Endothelial cell of umbilical vein (primary cell): ENCODE measurements around the gene MYH9. TPM values are rescaled to one million over a fixed set of nuclear protein-coding genes. Genes with fewer than 3 reads are reported as not detected.
A peak's percentile ranks its signal among the peaks of the same experiment; 100 is the strongest.

Source experiments
- BruUV-seq: library from RNA; stranded (reverse); fragments of 400-500 nt; replicated peaks from 2 replicates; lab custom pipeline; 2021; lab: Mats Ljungman, UMichigan
- CTCF ChIA-PET: fragments of 300-600, 350-600 bp; sonication (Branson Sonifier 250); formaldehyde crosslinking; loops from one replicate; lab custom pipeline; 2021; ENCODE audit warnings: antibody characterized with exemption, inconsistent platforms; lab: Charles Lee
- POLR2A ChIA-PET: fragments of 300-600, 350-600 bp; sonication (Branson Sonifier 250); formaldehyde crosslinking; loops from one replicate; lab custom pipeline; 2021; ENCODE audit warnings: antibody characterized with exemption, inconsistent platforms; lab: Charles Lee
- DNase-seq: peaks from one replicate; pipeline ENCODE4 v3.0.0-alpha.2; 2011; ENCODE audit warnings: low read depth, low spot score
- FAIRE-seq: peaks from 2 replicates; lab custom pipeline; 2011; peaks lifted over from hg19 to GRCh38; lab: Jason Lieb, UNC
- H2AFZ ChIP-seq: 2 replicates; pipeline ENCODE4 v1.6.0; 2012; ENCODE audit warnings: low read depth, low read length, control low read depth, inconsistent platforms
- H3K27ac ChIP-seq: 2 replicates; pipeline ENCODE4 v1.5.1; 2011; ENCODE audit warnings: low read depth, mild to moderate bottlenecking, control low read depth, low read length, moderate library complexity; ENCODE audit not compliant: insufficient read depth
- H3K27me3 ChIP-seq, 2 experiments: 2 replicates each; pipeline versions ENCODE4 v1.6.0 to v1.6.1; 2011; ENCODE audit warnings: low read length in 2 of 2, mixed read lengths in 1 of 2; ENCODE audit not compliant: control insufficient read depth in 2 of 2, insufficient read depth in 2 of 2
- H3K36me3 ChIP-seq, 2 experiments: 2 replicates in 1 of 2; 3 replicates in 1 of 2; pipeline ENCODE4 v1.5.1; 2011; ENCODE audit warnings: low read length in 2 of 2, mild to moderate bottlenecking in 1 of 2, moderate library complexity in 1 of 2; ENCODE audit not compliant: control insufficient read depth in 2 of 2, insufficient read depth in 2 of 2; ENCODE audit errors: extremely low read depth in 1 of 2
- H3K4me1 ChIP-seq: 3 replicates; pipeline ENCODE4 v1.5.1; 2011; ENCODE audit warnings: mild to moderate bottlenecking, low read length; ENCODE audit not compliant: control insufficient read depth, insufficient read depth; ENCODE audit errors: extremely low read depth
- H3K4me2 ChIP-seq: 2 replicates; pipeline ENCODE4 v1.6.1; 2011; ENCODE audit warnings: low read length, control low read depth, mixed read lengths; ENCODE audit not compliant: insufficient read depth
- H3K4me3 ChIP-seq, 3 experiments: fragments of 200-600 bp in 1 of 3; sonication (generic), shearing (Covaris generic) in 1 of 3; replicated peaks in 1 of 3; 2 replicates each; pipeline ENCODE4 v1.5.1; 2011 to 2016; ENCODE audit warnings: control low read depth in 3 of 3, low read length in 3 of 3, mild to moderate bottlenecking in 2 of 3, inconsistent platforms in 1 of 3, low read depth in 1 of 3, moderate library complexity in 1 of 3; ENCODE audit not compliant: insufficient read depth in 1 of 3
- H3K79me2 ChIP-seq: 2 replicates; pipeline ENCODE4 v1.6.0; 2012; ENCODE audit warnings: low read length, inconsistent platforms; ENCODE audit not compliant: control insufficient read depth, insufficient read depth
- H3K9ac ChIP-seq: replicated peaks from 2 replicates; pipeline ENCODE3; 2011; ENCODE audit warnings: low read length, control low read depth; ENCODE audit not compliant: insufficient read depth; ENCODE audit errors: extremely low read depth
- H3K9me1 ChIP-seq: replicated peaks from 3 replicates; pipeline ENCODE4 v1.6.0; 2011; ENCODE audit warnings: mild to moderate bottlenecking, low read length; ENCODE audit not compliant: control insufficient read depth, insufficient read depth; ENCODE audit errors: extremely low read depth
- H3K9me3 ChIP-seq: replicated peaks from 2 replicates; pipeline ENCODE4 v1.5.1; 2012; ENCODE audit warnings: low read length, inconsistent platforms; ENCODE audit not compliant: control insufficient read depth, insufficient read depth
- H4K20me1 ChIP-seq: replicated peaks from 2 replicates; pipeline ENCODE3; 2011; ENCODE audit warnings: mild to moderate bottlenecking, low read length; ENCODE audit not compliant: control insufficient read depth, insufficient read depth; ENCODE audit errors: extremely low read depth
- EZH2 ChIP-seq: IDR thresholded peaks from 2 replicates; pipeline ENCODE4 v1.6.1; 2012; ENCODE audit warnings: borderline replicate concordance, low read depth, mild to moderate bottlenecking, moderate library complexity, low read length, inconsistent platforms; ENCODE audit not compliant: severe bottlenecking
- FOS ChIP-seq: IDR thresholded peaks from 2 replicates; pipeline ENCODE4 v1.6.1; 2011; ENCODE audit warnings: mild to moderate bottlenecking, low read length, moderate library complexity, borderline replicate concordance; ENCODE audit not compliant: insufficient read depth
- GATA2 ChIP-seq: IDR thresholded peaks from 2 replicates; pipeline ENCODE4 v1.7.0; 2011; ENCODE audit warnings: low read depth, mild to moderate bottlenecking, moderate library complexity, mixed read lengths, low read length; ENCODE audit not compliant: insufficient read length, insufficient read depth
- JUN ChIP-seq: IDR thresholded peaks from 2 replicates; pipeline ENCODE4 v1.6.1; 2011; ENCODE audit warnings: borderline replicate concordance, low read depth; ENCODE audit not compliant: insufficient read length, insufficient read depth
- MYC ChIP-seq: IDR thresholded peaks from one replicate; pipeline ENCODE4 v1.6.1; 2011; ENCODE audit warnings: mild to moderate bottlenecking, low read depth, low read length
- POLR2A ChIP-seq: IDR thresholded peaks from 2 replicates; pipeline ENCODE4 v1.6.1; 2012; ENCODE audit warnings: low read depth, mild to moderate bottlenecking, control low read depth, low read length
- POLR2AphosphoS5 ChIP-seq: IDR thresholded peaks from 2 replicates; pipeline ENCODE4 v1.6.1; 2012; ENCODE audit warnings: low read depth, mild to moderate bottlenecking, control low read depth, low read length, moderate library complexity; ENCODE audit not compliant: insufficient read depth
- dilution Hi-C: fragments of 300-500 bp; cut with MboI; formaldehyde crosslinking; loops from one replicate; pipeline ENCODE4 v1.15.0; 2019; ENCODE audit warnings: low sequenced_read_pairs; ENCODE audit not compliant: extremely low pct_ligation_motif_present
- intact Hi-C: fragments of 100-400 bp; cut with micrococcal nuclease; formaldehyde crosslinking; loops from one replicate; pipeline ENCODE4 v1.10.0; 2022
- polyA plus RNA-seq, 4 experiments: library from polyadenylated mRNA; depleted of rRNA in 3 of 4; stranded (reverse) in 3 of 4; unstranded in 1 of 4; fragments of >200 nt; gene quantifications; 2 replicates each; pipeline versions ENCODE4 v1.2.1 to v1.2.3, GENCODE V29; 2011 to 2012; ENCODE audit warnings: missing spikeins in 1 of 4
- total RNA-seq: library from RNA; stranded (reverse); gene quantifications from 2 replicates; pipeline ENCODE4 v1.2.3, GENCODE V29; 2021
- TF ChIP-seq, protein P1 (sequence below), 2 donors: IDR thresholded peaks; 1 replicate in 1 of 2; 2 replicates in 1 of 2; pipeline ENCODE4 v1.5.1; 2011; ENCODE audit warnings: low read length in 2 of 2, mild to moderate bottlenecking in 2 of 2, moderate library complexity in 2 of 2, control low read depth in 1 of 2, inconsistent platforms in 1 of 2, low read depth in 1 of 2; ENCODE audit not compliant: insufficient read depth in 1 of 2; ENCODE audit errors: extremely low read depth in 1 of 2
- TF ChIP-seq, protein P2 (sequence below): IDR thresholded peaks from 2 replicates; pipeline ENCODE4 v1.6.1; 2011; ENCODE audit not compliant: insufficient read depth, insufficient read length

Gene MYH9
- total and polyA plus RNA-seq, 2 donors (not counting 3 experiments of a cell fraction or from before 2014, with no cell fraction given), result 188 to 1,413 TPM

DNA sequence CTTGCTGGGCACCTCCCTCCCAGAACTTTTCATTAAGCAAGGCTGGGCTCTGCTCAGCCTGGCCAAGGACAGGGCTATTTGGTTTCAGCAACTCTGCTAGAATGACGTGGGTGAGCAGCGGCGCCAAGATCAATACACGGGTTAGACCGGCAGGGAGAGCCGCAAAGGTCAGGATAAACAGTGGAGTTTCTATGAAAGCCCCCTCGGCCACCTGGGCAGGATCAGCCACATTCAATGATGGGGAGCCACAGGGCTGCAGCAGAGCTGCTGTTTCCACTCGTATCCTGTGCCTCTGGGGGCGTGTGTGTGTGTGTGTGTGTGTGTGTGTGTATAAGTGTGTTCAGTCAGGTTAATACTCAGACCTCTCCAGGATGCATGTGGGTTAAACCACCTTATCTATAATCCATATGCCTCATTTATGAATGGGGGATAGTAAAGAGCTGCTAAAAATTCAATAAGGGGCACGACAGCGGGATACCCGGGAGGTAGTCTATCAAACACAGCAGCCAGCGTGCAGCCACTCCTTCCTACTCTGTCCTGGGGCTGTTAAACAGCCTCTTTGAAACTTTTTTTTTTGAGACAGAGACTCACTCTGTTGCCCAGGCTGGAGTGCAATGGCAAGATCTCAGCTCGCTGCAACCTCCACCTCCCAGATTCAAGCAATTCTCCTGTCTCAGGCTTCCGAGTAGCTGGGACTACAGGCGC lies 34.8 kb downstream of the MYH9 start:
- no peaks in the 10 kb centered on the region for H3K9me3 ChIP-seq
- ChIA-PET POLR2A (interaction anchor here (0.6 to 1.4 kb wide), 4 partner anchors 9 to 69 kb away, joined by 3 to 6 read pairs (median 4); no protein-coding TSS in a partner anchor), CTCF (interaction anchor here (1.2 to 3.4 kb wide), 8 partner anchors 8 to 117 kb away, joined by 3 to 14 read pairs (median 4); no protein-coding TSS in a partner anchor)
- peak overlapping the region; percentile 17 for H3K4me2 ChIP-seq
- DNase-seq (peak; percentile 90), FAIRE-seq (peak; percentile 90)
- peak overlapping the region; percentile 60 for H3K27ac ChIP-seq
- TF ChIP-seq JUN, result no peak
- TF ChIP-seq POLR2A, result peak; percentile 31
- TF ChIP-seq, protein P1, sequence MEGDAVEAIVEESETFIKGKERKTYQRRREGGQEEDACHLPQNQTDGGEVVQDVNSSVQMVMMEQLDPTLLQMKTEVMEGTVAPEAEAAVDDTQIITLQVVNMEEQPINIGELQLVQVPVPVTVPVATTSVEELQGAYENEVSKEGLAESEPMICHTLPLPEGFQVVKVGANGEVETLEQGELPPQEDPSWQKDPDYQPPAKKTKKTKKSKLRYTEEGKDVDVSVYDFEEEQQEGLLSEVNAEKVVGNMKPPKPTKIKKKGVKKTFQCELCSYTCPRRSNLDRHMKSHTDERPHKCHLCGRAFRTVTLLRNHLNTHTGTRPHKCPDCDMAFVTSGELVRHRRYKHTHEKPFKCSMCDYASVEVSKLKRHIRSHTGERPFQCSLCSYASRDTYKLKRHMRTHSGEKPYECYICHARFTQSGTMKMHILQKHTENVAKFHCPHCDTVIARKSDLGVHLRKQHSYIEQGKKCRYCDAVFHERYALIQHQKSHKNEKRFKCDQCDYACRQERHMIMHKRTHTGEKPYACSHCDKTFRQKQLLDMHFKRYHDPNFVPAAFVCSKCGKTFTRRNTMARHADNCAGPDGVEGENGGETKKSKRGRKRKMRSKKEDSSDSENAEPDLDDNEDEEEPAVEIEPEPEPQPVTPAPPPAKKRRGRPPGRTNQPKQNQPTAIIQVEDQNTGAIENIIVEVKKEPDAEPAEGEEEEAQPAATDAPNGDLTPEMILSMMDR (IDR thresholded peaks at IDR 0.05; ENCODE audit: extremely low read depth in 1 of 2, insufficient read depth in 1 of 2, low read depth in 1 of 2, low read length in 2 of 2), result no peak
- TF ChIP-seq EZH2, result no peak
- TF ChIP-seq FOS, result no peak
- TF ChIP-seq GATA2, result peak; percentile 19
- TF ChIP-seq, protein P2, sequence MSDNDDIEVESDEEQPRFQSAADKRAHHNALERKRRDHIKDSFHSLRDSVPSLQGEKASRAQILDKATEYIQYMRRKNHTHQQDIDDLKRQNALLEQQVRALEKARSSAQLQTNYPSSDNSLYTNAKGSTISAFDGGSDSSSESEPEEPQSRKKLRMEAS, result no peak
- TF ChIP-seq POLR2AphosphoS5, result peak; percentile 29
- no peak for TF ChIP-seq MYC
- no peak overlapping the region for H3K4me3 ChIP-seq
- intact Hi-C loops (loop anchor here (1.0 to 5.0 kb wide), 3 partner anchors 10 to 34 kb away; partner anchors contain the start of gene MYH9), dilution Hi-C loops (no loop called here)
- H4K20me1 ChIP-seq, result no peaks in the 10 kb centered on the region
- H3K9me1 ChIP-seq, result no peaks in the 10 kb centered on the region
- peak overlapping the region; percentile 50 for H3K9ac ChIP-seq
- BruUV-seq, result no TSS peak
- no peaks in the 10 kb centered on the region for H3K27me3 ChIP-seq
- H3K36me3 ChIP-seq, result peaks cover 0 to 10% of the 10 kb centered on the region in 2 experiments
- peaks cover 87% of the 10 kb centered on the region for H3K4me1 ChIP-seq
- no peak overlapping the region for H2AFZ ChIP-seq
- peaks cover 98% of the 10 kb centered on the region for H3K79me2 ChIP-seq
